B cell (primary cell): ENCODE data around the gene CLECL1. TPM values are rescaled to one million over a fixed set of nuclear protein-coding genes. Genes with fewer than 3 reads are reported as not detected.

Source experiments
- ATAC-seq: fragments of 200-7000 bp; cut with Tn5 transposase; one replicate; pipeline ENCODE4 v1.10.0; 2021; ENCODE audit warnings: low read depth, mild to moderate bottlenecking, moderate number of reproducible peaks, moderate library complexity
- CTCF ChIA-PET: fragments of 350-600 bp; sonication (Branson Sonifier 250); formaldehyde crosslinking; loops from one replicate; lab custom pipeline; 2021; ENCODE audit warnings: antibody characterized with exemption, inconsistent platforms; lab: Charles Lee
- POLR2A ChIA-PET: fragments of 350-600 bp; sonication (Branson Sonifier 250); formaldehyde crosslinking; loops from one replicate; lab custom pipeline; 2021; ENCODE audit warnings: antibody characterized with exemption; lab: Charles Lee
- DNase-seq: peaks from one replicate; pipeline ENCODE4 v3.0.0; 2013
- H2AFZ ChIP-seq: 2 replicates; pipeline ENCODE4 v1.6.1; 2012; ENCODE audit warnings: mild to moderate bottlenecking, low read depth, low read length; ENCODE audit not compliant: insufficient read depth, poor library complexity, severe bottlenecking
- H3K27ac ChIP-seq, 2 donors: 1 replicate in 1 of 2; 2 replicates in 1 of 2; pipeline ENCODE4 v1.5.1; 2012 to 2013; ENCODE audit warnings: low read length in 2 of 2, mild to moderate bottlenecking in 2 of 2, moderate library complexity in 1 of 2
- H3K27me3 ChIP-seq, 4 experiments: fragments of 200-600 bp in 1 of 4; sonication (generic) in 1 of 4; replicated peaks in 1 of 4; 1 replicate in 2 of 4; 2 replicates in 2 of 4; pipeline versions ENCODE4 v1.6.1 to v1.7.0; 2013 to 2016; ENCODE audit warnings: low read length in 3 of 4, mild to moderate bottlenecking in 2 of 4, mixed read lengths in 1 of 4, moderate library complexity in 1 of 4; ENCODE audit not compliant: insufficient read depth in 4 of 4, control insufficient read depth in 3 of 4; ENCODE audit errors: control extremely low read depth in 1 of 4
- H3K36me3 ChIP-seq, 2 experiments: replicated peaks in 1 of 2; 1 replicate in 1 of 2; 2 replicates in 1 of 2; pipeline versions ENCODE4 v1.6.1 to v1.7.1; 2013; ENCODE audit warnings: low read length in 1 of 2; ENCODE audit not compliant: insufficient read depth in 2 of 2, control insufficient read depth in 1 of 2; ENCODE audit errors: control extremely low read depth in 1 of 2, extremely low read depth in 1 of 2
- H3K4me1 ChIP-seq, 2 donors: fragments of 200-600 bp in 1 of 2; sonication (generic) in 1 of 2; 1 replicate in 1 of 2; 2 replicates in 1 of 2; pipeline versions ENCODE4 v1.5.1 to v1.6.1; 2013 to 2017; ENCODE audit warnings: low read length in 2 of 2; ENCODE audit not compliant: control insufficient read depth in 2 of 2, insufficient read depth in 2 of 2
- H3K4me2 ChIP-seq: replicated peaks from 2 replicates; pipeline ENCODE3; 2012; ENCODE audit warnings: mild to moderate bottlenecking, low read depth, low read length; ENCODE audit not compliant: poor library complexity, severe bottlenecking
- H3K4me3 ChIP-seq, 5 experiments: fragments of 200-600 bp in 1 of 5; sonication (generic) in 1 of 5; 1 replicate in 3 of 5; 2 replicates in 2 of 5; pipeline versions ENCODE4 v1.5.1 to v1.7.0; 2011 to 2016; ENCODE audit warnings: low read length in 4 of 5, mild to moderate bottlenecking in 4 of 5, low read depth in 2 of 5, control low read depth in 1 of 5, moderate library complexity in 1 of 5; ENCODE audit not compliant: insufficient read depth in 1 of 5; ENCODE audit errors: control extremely low read depth in 1 of 5, extremely low read depth in 1 of 5
- H3K79me2 ChIP-seq: fragments of 200-600 bp; sonication (generic); one replicate; pipeline ENCODE4 v1.6.0; 2016; ENCODE audit warnings: low read length; ENCODE audit not compliant: control insufficient read depth, insufficient read depth
- H3K9ac ChIP-seq: fragments of 200-600 bp; sonication (generic); 2 replicates; pipeline ENCODE4 v1.6.1; 2017; ENCODE audit warnings: mild to moderate bottlenecking, low read length, moderate library complexity
- H3K9me3 ChIP-seq, 3 donors: one replicate each; pipeline versions ENCODE4 v1.6.1 to v1.7.1; 2013; ENCODE audit warnings: low read length in 2 of 3; ENCODE audit not compliant: control insufficient read depth in 2 of 3, insufficient read depth in 1 of 3; ENCODE audit errors: control extremely low read depth in 1 of 3
- H4K20me1 ChIP-seq: 2 replicates; pipeline ENCODE4 v1.6.0; 2012; ENCODE audit warnings: mild to moderate bottlenecking, low read length; ENCODE audit not compliant: insufficient read depth, control insufficient read depth, poor library complexity, severe bottlenecking
- H3K27ac Mint-ChIP-seq: one replicate; pipeline ENCODE4 v1.8.0; 2021; ENCODE audit warnings: mixed read lengths
- H3K27me3 Mint-ChIP-seq: one replicate; pipeline ENCODE4 v1.8.0; 2021; ENCODE audit warnings: mixed read lengths
- H3K4me1 Mint-ChIP-seq: one replicate; pipeline ENCODE4 v1.8.0; 2021; ENCODE audit warnings: mixed read lengths
- H3K4me3 Mint-ChIP-seq: one replicate; pipeline ENCODE4 v1.8.0; 2021; ENCODE audit warnings: mixed read lengths
- H3K9me3 Mint-ChIP-seq: one replicate; pipeline ENCODE4 v1.8.0; 2022; ENCODE audit warnings: mixed read lengths; ENCODE audit not compliant: insufficient read depth
- EZH2 ChIP-seq: IDR thresholded peaks from 2 replicates; pipeline ENCODE4 v1.6.1; 2012; ENCODE audit warnings: borderline replicate concordance, low read depth, mild to moderate bottlenecking, moderate library complexity, low read length; ENCODE audit not compliant: insufficient read depth, poor library complexity, severe bottlenecking
- whole genome bisulfite sequencing: methylation state at CpG from one replicate; pipeline ENCODE4 v1.1.5; 2013; ENCODE audit warnings: missing lambda C conversion rate; ENCODE audit not compliant: insufficient coverage; 5-methylcytosine and 5-hydroxymethylcytosine counted together
- intact Hi-C: fragments of 100-400 bp; cut with micrococcal nuclease; formaldehyde crosslinking; loops from one replicate; pipeline ENCODE4 v1.10.0; 2022
- polyA plus RNA-seq: library from polyadenylated mRNA; depleted of rRNA; stranded (reverse); fragments of >200 nt; gene quantifications from 2 replicates; pipeline ENCODE4 v1.2.3, GENCODE V29; 2012
- total RNA-seq, 2 donors: library from RNA; stranded (reverse); fragments of 120-200 nt in 1 of 2; gene quantifications; 1 replicate in 1 of 2; 2 replicates in 1 of 2; pipeline versions ENCODE4 v1.2.3 to v1.2.4, GENCODE V29; 2013 to 2022
- TF ChIP-seq, protein P1 (sequence below): fragments of 200-600 bp; IDR thresholded peaks from one replicate; pipeline ENCODE4 v1.8.0; 2022; ENCODE audit warnings: antibody characterized with exemption, mild to moderate bottlenecking

The CLECL1 gene
- total and polyA plus RNA-seq, 2 donors (not counting 1 experiment from before 2014, with no cell fraction given) = 30.7 to 51.4 TPM

DNA sequence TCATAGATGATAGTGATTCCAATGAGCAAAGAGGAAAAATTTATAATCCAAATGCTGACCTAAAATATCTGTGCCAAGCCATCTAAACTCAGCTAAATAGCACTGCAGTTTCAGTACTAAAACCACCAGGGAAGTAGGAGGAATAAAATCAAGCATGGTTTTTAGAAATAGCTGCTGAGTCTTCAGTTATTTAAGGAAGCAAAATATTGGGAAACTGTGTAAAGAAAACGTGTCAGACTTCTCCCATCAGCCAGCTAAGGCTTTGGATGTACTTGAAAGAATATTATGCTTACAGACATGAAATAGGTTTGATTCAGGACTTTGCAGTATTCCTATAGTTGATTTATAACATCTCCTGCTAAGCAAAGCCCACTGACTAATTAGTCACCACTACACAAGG is 38.7 kb downstream of the CLECL1 start:
- H3K4me3 Mint-ChIP-seq = no peak overlapping the region
- H3K9me3 Mint-ChIP-seq = peaks cover 7% of the 10 kb centered on the region
- Histone ChIP-seq H3K9me3 (peaks cover 0 to 3% (median 3%) of the 10 kb centered on the region in 3 donors), H3K36me3 (peaks cover 24 to 64% of the 10 kb centered on the region in 2 experiments), H2AFZ (no peak overlapping the region), H3K79me2 (peaks cover 9% of the 10 kb centered on the region), H4K20me1 (no peaks in the 10 kb centered on the region), H3K4me3 (no peak overlapping the region), H3K9ac (no peak overlapping the region), H3K27ac (no peak overlapping the region), H3K4me1 (peaks cover 7 to 8% of the 10 kb centered on the region in 2 donors), H3K27me3 (no peaks in the 10 kb centered on the region), H3K4me2 (no peak overlapping the region)
- TF ChIP-seq, protein P1, sequence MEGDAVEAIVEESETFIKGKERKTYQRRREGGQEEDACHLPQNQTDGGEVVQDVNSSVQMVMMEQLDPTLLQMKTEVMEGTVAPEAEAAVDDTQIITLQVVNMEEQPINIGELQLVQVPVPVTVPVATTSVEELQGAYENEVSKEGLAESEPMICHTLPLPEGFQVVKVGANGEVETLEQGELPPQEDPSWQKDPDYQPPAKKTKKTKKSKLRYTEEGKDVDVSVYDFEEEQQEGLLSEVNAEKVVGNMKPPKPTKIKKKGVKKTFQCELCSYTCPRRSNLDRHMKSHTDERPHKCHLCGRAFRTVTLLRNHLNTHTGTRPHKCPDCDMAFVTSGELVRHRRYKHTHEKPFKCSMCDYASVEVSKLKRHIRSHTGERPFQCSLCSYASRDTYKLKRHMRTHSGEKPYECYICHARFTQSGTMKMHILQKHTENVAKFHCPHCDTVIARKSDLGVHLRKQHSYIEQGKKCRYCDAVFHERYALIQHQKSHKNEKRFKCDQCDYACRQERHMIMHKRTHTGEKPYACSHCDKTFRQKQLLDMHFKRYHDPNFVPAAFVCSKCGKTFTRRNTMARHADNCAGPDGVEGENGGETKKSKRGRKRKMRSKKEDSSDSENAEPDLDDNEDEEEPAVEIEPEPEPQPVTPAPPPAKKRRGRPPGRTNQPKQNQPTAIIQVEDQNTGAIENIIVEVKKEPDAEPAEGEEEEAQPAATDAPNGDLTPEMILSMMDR = no peak
- no peak for TF ChIP-seq EZH2
- intact Hi-C loops = no loop called here
- no peak for ATAC-seq
- H3K4me1 Mint-ChIP-seq = peaks cover 39% of the 10 kb centered on the region
- no CpG with 5 or more reads among the region's 1 CpG for whole genome bisulfite sequencing
- no peak for DNase-seq
- CTCF ChIA-PET = interaction anchor here (0.6 to 1.4 kb wide), 8 partner anchors 9 to 60 kb away, joined by 3 to 7 read pairs (median 4); no protein-coding TSS in a partner anchor
- POLR2A ChIA-PET = no interaction called here
- no peaks in the 10 kb centered on the region for H3K27me3 Mint-ChIP-seq
- H3K27ac Mint-ChIP-seq = no peak overlapping the region

DNA sequence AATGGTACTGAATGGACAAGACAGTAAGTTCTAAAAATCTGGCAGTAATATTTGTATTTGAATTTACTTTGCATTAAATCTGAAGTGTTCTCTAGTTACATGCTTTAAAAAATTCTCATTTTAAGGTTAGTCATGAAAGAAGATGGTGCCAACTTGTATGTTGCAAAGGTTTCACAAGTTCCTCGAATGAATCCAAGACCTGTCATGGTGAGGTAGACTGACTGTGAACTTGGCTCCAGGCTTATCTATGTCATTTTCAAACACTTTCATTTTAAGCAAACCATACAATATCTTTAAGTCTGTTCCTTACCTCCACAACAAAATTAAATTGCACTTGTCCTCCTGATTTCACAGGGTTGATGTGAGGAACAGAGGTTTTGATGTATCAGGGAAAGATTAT is 40.0 kb downstream of the CLECL1 start:
- H3K4me1 Mint-ChIP-seq = peaks cover 31% of the 10 kb centered on the region
- H2AFZ ChIP-seq = no peak overlapping the region
- peaks cover 35 to 78% of the 10 kb centered on the region in 2 experiments for H3K36me3 ChIP-seq
- DNase-seq = no peak
- no peak overlapping the region for H3K4me2 ChIP-seq
- ChIA-PET CTCF (no interaction called here), POLR2A (no interaction called here)
- no peak overlapping the region for H3K4me3 Mint-ChIP-seq
- no peak overlapping the region for H3K4me3 ChIP-seq
- no CpG with 5 or more reads among the region's 1 CpG for WGBS
- peaks cover 0 to 7% (median 3%) of the 10 kb centered on the region in 3 donors for H3K9me3 ChIP-seq
- ATAC-seq = no peak
- H3K4me1 ChIP-seq = peaks cover 7 to 10% of the 10 kb centered on the region in 2 donors
- peaks cover 7% of the 10 kb centered on the region for H3K9me3 Mint-ChIP-seq
- intact Hi-C loops = no loop called here
- peak overlapping the region; percentile 37 for H3K27ac Mint-ChIP-seq
- peak overlapping the region in 1 of 2 donors; percentile 60 for H3K27ac ChIP-seq
- H3K27me3 ChIP-seq = no peaks in the 10 kb centered on the region
- TF ChIP-seq EZH2 = no peak
- H3K9ac ChIP-seq = no peak overlapping the region
- no peaks in the 10 kb centered on the region for H3K27me3 Mint-ChIP-seq
- no peaks in the 10 kb centered on the region for H4K20me1 ChIP-seq
- peaks cover 21% of the 10 kb centered on the region for H3K79me2 ChIP-seq
